ENCODE measurements around the gene HAL. TPM values are rescaled to one million over a fixed set of nuclear protein-coding genes. Genes with fewer than 3 reads are reported as not detected.

The HAL gene
- total and polyA plus RNA-seq, 10 of the 15 experiments (the other 5 are each of a cell fraction or from before 2014, with no cell fraction given) = 0.04 to 0.45 (median 0.13) TPM; not detected in 1

DNA sequence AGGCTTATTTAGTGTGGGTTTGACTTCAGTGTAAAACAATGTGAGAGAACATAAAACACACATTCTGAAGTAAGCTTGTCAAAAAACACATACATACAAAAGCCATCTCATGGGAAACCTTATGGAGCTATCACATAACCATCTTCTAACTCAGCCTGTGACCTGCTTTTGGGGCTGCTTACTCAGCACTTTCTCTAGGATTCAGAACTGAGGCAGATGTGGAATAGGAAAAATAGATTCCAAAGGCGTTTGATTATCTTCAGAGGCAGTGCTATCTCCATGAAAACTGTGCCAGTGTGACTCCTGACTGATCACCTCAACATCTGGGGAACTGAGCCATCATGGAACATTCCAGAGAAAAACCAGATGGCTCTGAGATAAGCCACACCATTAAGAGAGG, 13.5 kb downstream of the HAL start:
- TF ChIP-seq ZNF24 (IDR thresholded peaks at IDR 0.05) = no peak
- no peak for TF ChIP-seq EP300 (IDR thresholded peaks at IDR 0.05; ENCODE audit: borderline replicate concordance in 1 of 2, control insufficient read depth in 1 of 2, low read depth in 2 of 2, low read length in 2 of 2)
- TF ChIP-seq RELA (IDR thresholded peaks at IDR 0.05; ENCODE audit: borderline replicate concordance, partially characterized antibody) = no peak
- no peak for TF ChIP-seq MAX (IDR thresholded peaks at IDR 0.05; ENCODE audit: low read depth, low read length)
- TF ChIP-seq, protein P1, sequence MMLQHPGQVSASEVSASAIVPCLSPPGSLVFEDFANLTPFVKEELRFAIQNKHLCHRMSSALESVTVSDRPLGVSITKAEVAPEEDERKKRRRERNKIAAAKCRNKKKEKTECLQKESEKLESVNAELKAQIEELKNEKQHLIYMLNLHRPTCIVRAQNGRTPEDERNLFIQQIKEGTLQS (IDR thresholded peaks at IDR 0.05; ENCODE audit: borderline replicate concordance, extremely low read depth, low read depth, low read length) = no peak
- TF ChIP-seq CHD1 (IDR thresholded peaks at IDR 0.05; ENCODE audit: low read depth, low read length) = no peak
- TF ChIP-seq SUPT20H (IDR thresholded peaks at IDR 0.05; ENCODE audit: borderline replicate concordance, control insufficient read depth, low read depth, low read length) = no peak
- TF ChIP-seq SMARCA5 (IDR thresholded peaks at IDR 0.05) = no peak
- TF ChIP-seq SIN3A (IDR thresholded peaks at IDR 0.05; ENCODE audit: low read depth, low read length) = no peak
- no peak for TF ChIP-seq ESRRA (IDR thresholded peaks at IDR 0.05; ENCODE audit: low read length)
- TF ChIP-seq MYB (IDR thresholded peaks at IDR 0.05; ENCODE audit: borderline replicate concordance, low read depth, low read length) = no peak
- TF ChIP-seq NFXL1 (IDR thresholded peaks at IDR 0.05; ENCODE audit: borderline replicate concordance) = no peak
- H3K36me3 ChIP-seq (ENCODE audit: control insufficient read depth in 2 of 2, insufficient read depth in 2 of 2, low read length in 1 of 2) = no peaks in the 10 kb centered on the region
- H3K9ac ChIP-seq (ENCODE audit: control insufficient read depth, insufficient read depth, low read length) = no peak overlapping the region
- BruUV-seq (replicated peaks) = no TSS peak
- H3K9me3 ChIP-seq (replicated peaks; ENCODE audit: control insufficient read depth, insufficient read depth, low read length) = no peaks in the 10 kb centered on the region
- no peak overlapping the region for H2AFZ ChIP-seq (ENCODE audit: control insufficient read depth, low read depth, low read length)
- ChIA-PET SMC1A (ENCODE audit: uncharacterized antibody, unreplicated experiment) (no interaction called here), POLR2A (no interaction called here), RAD21 (ENCODE audit: unreplicated experiment) (no interaction called here), CTCF (no interaction called here)
- H3K79me2 ChIP-seq (ENCODE audit: control insufficient read depth, insufficient read depth, low read length) = no peaks in the 10 kb centered on the region
- H3K4me2 ChIP-seq (ENCODE audit: control insufficient read depth, insufficient read depth) = no peak overlapping the region
- H3K27me3 ChIP-seq (replicated peaks in 1 of 2; ENCODE audit: control insufficient read depth in 2 of 2, insufficient read depth in 2 of 2, low read length in 1 of 2) = no peaks in the 10 kb centered on the region
- no peak overlapping the region for H3K4me3 ChIP-seq
- in situ Hi-C loops (cut with MboI) = no loop called here
- 0% methylated on average over 1 of the region's 1 CpG for WGBS (ENCODE audit: insufficient coverage, insufficient replicate concordance, low lambda C conversion rate, missing lambda C conversion rate)
- FAIRE-seq = no peak
- DNase-seq (ENCODE audit: low read depth, low spot score) = no peak
- no peak overlapping the region for H3K27ac ChIP-seq (ENCODE audit: control insufficient read depth, insufficient read depth)
- H4K20me1 ChIP-seq (ENCODE audit: control insufficient read depth, insufficient read depth) = no peaks in the 10 kb centered on the region
- intact Hi-C loops (cut with micrococcal nuclease; ENCODE audit: unreplicated experiment) = no loop called here
- H3K4me1 ChIP-seq (ENCODE audit: control insufficient read depth, insufficient read depth, low read length) = no peaks in the 10 kb centered on the region
- no peak for ATAC-seq

Data from GM12878 (cell line).